Measurements from ENCODE around the gene MCEE. TPM values are rescaled to one million over a fixed set of nuclear protein-coding genes. Genes with fewer than 3 reads are reported as not detected.

Gene MCEE
- total RNA-seq, 1 donor from 2014 or later = 33.4 TPM

Other genes starting within 250 kb of the MCEE start
- not detected for gene VAX2, start 229.7 kb downstream of the MCEE start, total RNA-seq
- not detected for gene ATP6V1B1, start 194.3 kb downstream of the MCEE start, total RNA-seq
- 0.35 TPM for gene ANKRD53, start 151.6 kb downstream of the MCEE start, total RNA-seq
- 36.4 TPM for gene TEX261, start 135.4 kb downstream of the MCEE start, total RNA-seq
- gene NAGK, start 61.6 kb downstream of the MCEE start, total RNA-seq = 32.0 TPM
- gene MPHOSPH10, start 405 bp upstream of the MCEE start, total RNA-seq = 12.5 TPM
- 26.8 TPM for gene PAIP2B, start 96.9 kb upstream of the MCEE start, total RNA-seq
- 61.9 TPM for gene ZNF638, start 201.6 kb upstream of the MCEE start, total RNA-seq

Measured in left lobe of liver (tissue), 1 donor.